Endothelial cell of umbilical vein (primary cell): ENCODE measurements around the gene PDCD1. TPM values are rescaled to one million over a fixed set of nuclear protein-coding genes. Genes with fewer than 3 reads are reported as not detected.

Experiments
- BruUV-seq: library from RNA; stranded (reverse); fragments of 400-500 nt; replicated peaks from 2 replicates; lab custom pipeline; 2021; lab: Mats Ljungman, UMichigan
- CTCF ChIA-PET: fragments of 300-600, 350-600 bp; sonication (Branson Sonifier 250); formaldehyde crosslinking; loops from one replicate; lab custom pipeline; 2021; ENCODE audit warnings: antibody characterized with exemption, inconsistent platforms; lab: Charles Lee
- POLR2A ChIA-PET: fragments of 300-600, 350-600 bp; sonication (Branson Sonifier 250); formaldehyde crosslinking; loops from one replicate; lab custom pipeline; 2021; ENCODE audit warnings: antibody characterized with exemption, inconsistent platforms; lab: Charles Lee
- DNase-seq: peaks from one replicate; pipeline ENCODE4 v3.0.0-alpha.2; 2011; ENCODE audit warnings: low read depth, low spot score
- FAIRE-seq: peaks from 2 replicates; lab custom pipeline; 2011; peaks lifted over from hg19 to GRCh38; lab: Jason Lieb, UNC
- H2AFZ ChIP-seq: 2 replicates; pipeline ENCODE4 v1.6.0; 2012; ENCODE audit warnings: low read depth, low read length, control low read depth, inconsistent platforms
- H3K27ac ChIP-seq: 2 replicates; pipeline ENCODE4 v1.5.1; 2011; ENCODE audit warnings: low read depth, mild to moderate bottlenecking, control low read depth, low read length, moderate library complexity; ENCODE audit not compliant: insufficient read depth
- H3K27me3 ChIP-seq, 2 experiments: 2 replicates each; pipeline versions ENCODE4 v1.6.0 to v1.6.1; 2011; ENCODE audit warnings: low read length in 2 of 2, mixed read lengths in 1 of 2; ENCODE audit not compliant: control insufficient read depth in 2 of 2, insufficient read depth in 2 of 2
- H3K36me3 ChIP-seq, 2 experiments: 2 replicates in 1 of 2; 3 replicates in 1 of 2; pipeline ENCODE4 v1.5.1; 2011; ENCODE audit warnings: low read length in 2 of 2, mild to moderate bottlenecking in 1 of 2, moderate library complexity in 1 of 2; ENCODE audit not compliant: control insufficient read depth in 2 of 2, insufficient read depth in 2 of 2; ENCODE audit errors: extremely low read depth in 1 of 2
- H3K4me1 ChIP-seq: 3 replicates; pipeline ENCODE4 v1.5.1; 2011; ENCODE audit warnings: mild to moderate bottlenecking, low read length; ENCODE audit not compliant: control insufficient read depth, insufficient read depth; ENCODE audit errors: extremely low read depth
- H3K4me2 ChIP-seq: 2 replicates; pipeline ENCODE4 v1.6.1; 2011; ENCODE audit warnings: low read length, control low read depth, mixed read lengths; ENCODE audit not compliant: insufficient read depth
- H3K4me3 ChIP-seq, 3 experiments: fragments of 200-600 bp in 1 of 3; sonication (generic), shearing (Covaris generic) in 1 of 3; replicated peaks in 1 of 3; 2 replicates each; pipeline ENCODE4 v1.5.1; 2011 to 2016; ENCODE audit warnings: control low read depth in 3 of 3, low read length in 3 of 3, mild to moderate bottlenecking in 2 of 3, inconsistent platforms in 1 of 3, low read depth in 1 of 3, moderate library complexity in 1 of 3; ENCODE audit not compliant: insufficient read depth in 1 of 3
- H3K79me2 ChIP-seq: 2 replicates; pipeline ENCODE4 v1.6.0; 2012; ENCODE audit warnings: low read length, inconsistent platforms; ENCODE audit not compliant: control insufficient read depth, insufficient read depth
- H3K9ac ChIP-seq: replicated peaks from 2 replicates; pipeline ENCODE3; 2011; ENCODE audit warnings: low read length, control low read depth; ENCODE audit not compliant: insufficient read depth; ENCODE audit errors: extremely low read depth
- H3K9me1 ChIP-seq: replicated peaks from 3 replicates; pipeline ENCODE4 v1.6.0; 2011; ENCODE audit warnings: mild to moderate bottlenecking, low read length; ENCODE audit not compliant: control insufficient read depth, insufficient read depth; ENCODE audit errors: extremely low read depth
- H3K9me3 ChIP-seq: replicated peaks from 2 replicates; pipeline ENCODE4 v1.5.1; 2012; ENCODE audit warnings: low read length, inconsistent platforms; ENCODE audit not compliant: control insufficient read depth, insufficient read depth
- H4K20me1 ChIP-seq: replicated peaks from 2 replicates; pipeline ENCODE3; 2011; ENCODE audit warnings: mild to moderate bottlenecking, low read length; ENCODE audit not compliant: control insufficient read depth, insufficient read depth; ENCODE audit errors: extremely low read depth
- EZH2 ChIP-seq: IDR thresholded peaks from 2 replicates; pipeline ENCODE4 v1.6.1; 2012; ENCODE audit warnings: borderline replicate concordance, low read depth, mild to moderate bottlenecking, moderate library complexity, low read length, inconsistent platforms; ENCODE audit not compliant: severe bottlenecking
- FOS ChIP-seq: IDR thresholded peaks from 2 replicates; pipeline ENCODE4 v1.6.1; 2011; ENCODE audit warnings: mild to moderate bottlenecking, low read length, moderate library complexity, borderline replicate concordance; ENCODE audit not compliant: insufficient read depth
- GATA2 ChIP-seq: IDR thresholded peaks from 2 replicates; pipeline ENCODE4 v1.7.0; 2011; ENCODE audit warnings: low read depth, mild to moderate bottlenecking, moderate library complexity, mixed read lengths, low read length; ENCODE audit not compliant: insufficient read length, insufficient read depth
- JUN ChIP-seq: IDR thresholded peaks from 2 replicates; pipeline ENCODE4 v1.6.1; 2011; ENCODE audit warnings: borderline replicate concordance, low read depth; ENCODE audit not compliant: insufficient read length, insufficient read depth
- MAX ChIP-seq: IDR thresholded peaks from 2 replicates; pipeline ENCODE4 v1.6.1; 2011; ENCODE audit not compliant: insufficient read depth, insufficient read length
- MYC ChIP-seq: IDR thresholded peaks from one replicate; pipeline ENCODE4 v1.6.1; 2011; ENCODE audit warnings: mild to moderate bottlenecking, low read depth, low read length
- POLR2A ChIP-seq: IDR thresholded peaks from 2 replicates; pipeline ENCODE4 v1.6.1; 2012; ENCODE audit warnings: low read depth, mild to moderate bottlenecking, control low read depth, low read length
- dilution Hi-C: fragments of 300-500 bp; cut with MboI; formaldehyde crosslinking; loops from one replicate; pipeline ENCODE4 v1.15.0; 2019; ENCODE audit warnings: low sequenced_read_pairs; ENCODE audit not compliant: extremely low pct_ligation_motif_present
- intact Hi-C: fragments of 100-400 bp; cut with micrococcal nuclease; formaldehyde crosslinking; loops from one replicate; pipeline ENCODE4 v1.10.0; 2022
- polyA plus RNA-seq, 4 experiments: library from polyadenylated mRNA; depleted of rRNA in 3 of 4; stranded (reverse) in 3 of 4; unstranded in 1 of 4; fragments of >200 nt; gene quantifications; 2 replicates each; pipeline versions ENCODE4 v1.2.1 to v1.2.3, GENCODE V29; 2011 to 2012; ENCODE audit warnings: missing spikeins in 1 of 4
- total RNA-seq: library from RNA; stranded (reverse); gene quantifications from 2 replicates; pipeline ENCODE4 v1.2.3, GENCODE V29; 2021

The PDCD1 gene
- total and polyA plus RNA-seq, 2 donors (not counting 3 experiments of a cell fraction or from before 2014, with no cell fraction given), result not detected

- no peak for FAIRE-seq
- no peak for DNase-seq
- Histone ChIP-seq H3K9ac (no peak overlapping the region), H4K20me1 (no peaks in the 10 kb centered on the region), H3K4me1 (no peaks in the 10 kb centered on the region), H2AFZ (no peak overlapping the region), H3K9me1 (no peaks in the 10 kb centered on the region), H3K27ac (no peak overlapping the region), H3K9me3 (no peaks in the 10 kb centered on the region), H3K27me3 (no peaks in the 10 kb centered on the region), H3K36me3 (no peaks in the 10 kb centered on the region), H3K79me2 (no peaks in the 10 kb centered on the region), H3K4me2 (no peak overlapping the region), H3K4me3 (no peak overlapping the region)
- CTCF ChIA-PET, result interaction anchor here (0.6 to 0.7 kb wide), 2 partner anchors 13 to 404 kb away, joined by 3 read pairs; no protein-coding TSS in a partner anchor
- POLR2A ChIA-PET, result interaction anchor here (0.5 kb wide), 1 partner anchor 532 kb away, joined by 4 read pairs; no protein-coding TSS in a partner anchor
- TF ChIP-seq MYC (no peak), EZH2 (no peak), MAX (no peak), JUN (no peak), GATA2 (no peak), POLR2A (no peak), FOS (no peak)
- dilution Hi-C loops, result no loop called here
- intact Hi-C loops, result no loop called here
- BruUV-seq, result no TSS peak
Measured at GRCh38 chr2:241855245-241855887, 3.3 kb downstream of the PDCD1 start.
